ENCODE measurements around the gene BTG4.

BTG4 gene

DNA sequence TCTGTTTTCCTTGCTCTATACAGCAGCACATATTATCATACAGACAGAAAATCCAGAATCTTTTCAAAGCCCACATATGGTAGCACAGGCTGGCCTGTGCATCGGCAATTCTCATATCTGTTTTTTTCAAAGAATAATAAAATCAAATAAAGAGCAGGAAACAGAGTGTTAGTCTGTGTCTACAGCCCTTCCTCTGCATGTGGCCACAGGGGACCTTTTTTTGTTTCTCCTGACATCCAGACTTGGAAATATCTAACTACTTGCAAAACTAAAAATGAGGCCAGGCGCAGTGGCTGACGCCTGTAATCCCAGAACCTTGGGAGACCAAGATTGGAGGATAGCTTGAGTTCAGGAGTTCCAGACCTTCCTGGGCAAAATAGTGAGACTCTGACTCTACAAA lies 48.6 kb upstream of the BTG4 start:
- H3K27me3 ChIP-seq (ENCODE audit: insufficient read depth, low read length, poor library complexity), result no peaks in the 10 kb centered on the region
- no peak overlapping the region for H2AFZ ChIP-seq (ENCODE audit: low read depth, low read length)
- H3K27ac ChIP-seq (ENCODE audit: low read length), result no peak overlapping the region
- H3K4me1 ChIP-seq (ENCODE audit: insufficient read depth, low read length), result no peaks in the 10 kb centered on the region
- ATAC-seq (ENCODE audit: insufficient read depth, low read depth), result no peak
- no peaks in the 10 kb centered on the region for H3K36me3 ChIP-seq (ENCODE audit: insufficient read depth, low read length)
- no peak overlapping the region for H3K9ac ChIP-seq (ENCODE audit: low read depth, low read length)
- H3K79me2 ChIP-seq (ENCODE audit: insufficient read depth, low read length), result no peaks in the 10 kb centered on the region
- no peak for DNase-seq
- no peak overlapping the region for H3K4me3 ChIP-seq (ENCODE audit: low read depth in 1 of 2, low read length in 2 of 2)
- peaks cover 5% of the 10 kb centered on the region for H3K9me3 ChIP-seq (ENCODE audit: insufficient read depth, low read length, severe bottlenecking)
- TF ChIP-seq, protein P1, sequence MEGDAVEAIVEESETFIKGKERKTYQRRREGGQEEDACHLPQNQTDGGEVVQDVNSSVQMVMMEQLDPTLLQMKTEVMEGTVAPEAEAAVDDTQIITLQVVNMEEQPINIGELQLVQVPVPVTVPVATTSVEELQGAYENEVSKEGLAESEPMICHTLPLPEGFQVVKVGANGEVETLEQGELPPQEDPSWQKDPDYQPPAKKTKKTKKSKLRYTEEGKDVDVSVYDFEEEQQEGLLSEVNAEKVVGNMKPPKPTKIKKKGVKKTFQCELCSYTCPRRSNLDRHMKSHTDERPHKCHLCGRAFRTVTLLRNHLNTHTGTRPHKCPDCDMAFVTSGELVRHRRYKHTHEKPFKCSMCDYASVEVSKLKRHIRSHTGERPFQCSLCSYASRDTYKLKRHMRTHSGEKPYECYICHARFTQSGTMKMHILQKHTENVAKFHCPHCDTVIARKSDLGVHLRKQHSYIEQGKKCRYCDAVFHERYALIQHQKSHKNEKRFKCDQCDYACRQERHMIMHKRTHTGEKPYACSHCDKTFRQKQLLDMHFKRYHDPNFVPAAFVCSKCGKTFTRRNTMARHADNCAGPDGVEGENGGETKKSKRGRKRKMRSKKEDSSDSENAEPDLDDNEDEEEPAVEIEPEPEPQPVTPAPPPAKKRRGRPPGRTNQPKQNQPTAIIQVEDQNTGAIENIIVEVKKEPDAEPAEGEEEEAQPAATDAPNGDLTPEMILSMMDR (IDR thresholded peaks at IDR 0.05; ENCODE audit: borderline replicate concordance, extremely low read depth, low read length, poor library complexity, severe bottlenecking), result no peak
- TF ChIP-seq EZH2 (IDR thresholded peaks at IDR 0.05; ENCODE audit: borderline replicate concordance, low read depth, low read length, severe bottlenecking), result no peak
- no peak overlapping the region for H3K4me2 ChIP-seq (ENCODE audit: insufficient read depth, low read length)
- H4K20me1 ChIP-seq (ENCODE audit: insufficient read depth, low read length), result no peaks in the 10 kb centered on the region

DNA sequence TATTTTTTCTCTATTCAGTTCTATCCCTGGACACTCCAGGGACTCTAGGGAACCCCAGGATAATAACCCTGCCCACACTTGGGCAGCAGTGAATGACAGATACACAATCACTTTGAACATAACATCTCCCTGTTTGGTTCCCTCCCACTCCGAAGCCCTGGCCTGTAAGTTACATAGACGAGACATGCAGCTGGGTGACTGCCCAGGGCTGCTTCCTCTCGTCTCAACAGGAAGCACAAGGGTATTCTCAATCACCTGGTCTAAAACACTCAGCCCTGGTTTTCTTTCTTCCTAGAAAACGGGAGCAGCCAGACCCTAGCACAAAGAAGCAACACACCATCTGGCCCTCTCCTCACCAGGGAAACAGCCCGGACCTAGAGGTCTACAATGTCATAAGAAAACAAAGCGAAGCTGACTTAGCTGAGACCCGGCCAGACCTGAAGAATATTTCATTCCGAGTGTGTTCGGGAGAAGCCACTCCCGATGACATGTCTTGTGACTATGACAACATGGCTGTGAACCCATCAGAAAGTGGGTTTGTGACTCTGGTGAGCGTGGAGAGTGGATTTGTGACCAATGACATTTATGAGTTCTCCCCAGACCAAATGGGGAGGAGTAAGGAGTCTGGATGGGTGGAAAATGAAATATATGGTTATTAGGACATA lies 47.7 kb upstream of the BTG4 start:
- H3K4me2 ChIP-seq (ENCODE audit: insufficient read depth, low read length), result no peak overlapping the region
- no peaks in the 10 kb centered on the region for H3K36me3 ChIP-seq (ENCODE audit: insufficient read depth, low read length)
- no peaks in the 10 kb centered on the region for H3K79me2 ChIP-seq (ENCODE audit: insufficient read depth, low read length)
- no peaks in the 10 kb centered on the region for H3K4me1 ChIP-seq (ENCODE audit: insufficient read depth, low read length)
- no peaks in the 10 kb centered on the region for H3K27me3 ChIP-seq (ENCODE audit: insufficient read depth, low read length, poor library complexity)
- H2AFZ ChIP-seq (ENCODE audit: low read depth, low read length), result no peak overlapping the region
- no peak overlapping the region for H3K27ac ChIP-seq (ENCODE audit: low read length)
- DNase-seq, result no peak
- TF ChIP-seq EZH2 (IDR thresholded peaks at IDR 0.05; ENCODE audit: borderline replicate concordance, low read depth, low read length, severe bottlenecking), result no peak
- TF ChIP-seq, protein P1 (IDR thresholded peaks at IDR 0.05; ENCODE audit: borderline replicate concordance, extremely low read depth, low read length, poor library complexity, severe bottlenecking), result no peak
- ATAC-seq (ENCODE audit: insufficient read depth, low read depth), result no peak
- no peak overlapping the region for H3K4me3 ChIP-seq (ENCODE audit: low read depth in 1 of 2, low read length in 2 of 2)
- no peaks in the 10 kb centered on the region for H4K20me1 ChIP-seq (ENCODE audit: insufficient read depth, low read length)
- H3K9me3 ChIP-seq (ENCODE audit: insufficient read depth, low read length, severe bottlenecking), result peaks cover 5% of the 10 kb centered on the region
- H3K9ac ChIP-seq (ENCODE audit: low read depth, low read length), result no peak overlapping the region

DNA sequence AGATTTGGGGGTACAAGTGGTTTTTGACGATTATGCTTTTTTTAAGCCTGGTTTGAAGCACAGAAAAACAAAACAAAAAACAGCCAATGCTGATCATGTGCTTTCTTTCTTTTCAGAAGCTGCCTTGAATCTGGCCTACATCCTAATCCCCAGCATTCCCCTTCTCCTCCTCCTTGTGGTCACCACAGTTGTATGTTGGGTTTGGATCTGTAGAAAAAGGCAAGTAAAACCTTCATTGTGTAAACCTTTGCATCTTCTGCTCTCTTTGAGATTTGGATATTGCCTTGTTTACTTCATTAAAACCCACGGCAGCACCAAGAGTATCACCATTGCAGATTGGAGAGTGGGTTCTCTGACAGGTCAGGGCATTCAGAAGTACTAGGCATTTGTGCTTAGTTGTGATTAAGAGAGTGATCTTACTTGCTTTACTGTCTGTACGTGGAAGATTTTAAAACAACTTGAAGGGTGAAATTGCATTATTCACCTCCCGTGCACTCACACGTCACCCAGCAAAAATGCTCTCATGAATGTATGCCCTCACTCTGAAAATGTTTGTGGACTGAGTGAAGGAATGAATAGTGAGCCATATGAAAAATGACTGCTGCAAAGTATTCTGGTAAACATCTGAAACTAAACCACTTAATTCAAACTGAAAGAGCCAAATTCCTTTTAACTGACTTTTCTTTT lies 45.4 kb upstream of the BTG4 start:
- no peaks in the 10 kb centered on the region for H3K79me2 ChIP-seq (ENCODE audit: insufficient read depth, low read length)
- no peak overlapping the region for H3K27ac ChIP-seq (ENCODE audit: low read length)
- no peak overlapping the region for H3K4me3 ChIP-seq (ENCODE audit: low read depth in 1 of 2, low read length in 2 of 2)
- peaks cover 5% of the 10 kb centered on the region for H3K9me3 ChIP-seq (ENCODE audit: insufficient read depth, low read length, severe bottlenecking)
- peaks cover 4% of the 10 kb centered on the region for H3K27me3 ChIP-seq (ENCODE audit: insufficient read depth, low read length, poor library complexity)
- H2AFZ ChIP-seq (ENCODE audit: low read depth, low read length), result no peak overlapping the region
- no peaks in the 10 kb centered on the region for H3K36me3 ChIP-seq (ENCODE audit: insufficient read depth, low read length)
- DNase-seq (no peak), ATAC-seq (ENCODE audit: insufficient read depth, low read depth) (no peak)
- H4K20me1 ChIP-seq (ENCODE audit: insufficient read depth, low read length), result no peaks in the 10 kb centered on the region
- no peaks in the 10 kb centered on the region for H3K4me1 ChIP-seq (ENCODE audit: insufficient read depth, low read length)
- TF ChIP-seq EZH2 (IDR thresholded peaks at IDR 0.05; ENCODE audit: borderline replicate concordance, low read depth, low read length, severe bottlenecking), result no peak
- TF ChIP-seq, protein P1 (IDR thresholded peaks at IDR 0.05; ENCODE audit: borderline replicate concordance, extremely low read depth, low read length, poor library complexity, severe bottlenecking), result no peak
- H3K4me2 ChIP-seq (ENCODE audit: insufficient read depth, low read length), result no peak overlapping the region
- no peak overlapping the region for H3K9ac ChIP-seq (ENCODE audit: low read depth, low read length)

Measured in DND-41 (cell line).